ENCODE measurements around the gene CAMLG. TPM values are rescaled to one million over a fixed set of nuclear protein-coding genes. Genes with fewer than 3 reads are reported as not detected.

Gene CAMLG
- total RNA-seq, 2 donors from 2014 or later, result 23.3 to 25.6 TPM

- Histone ChIP-seq H3K27ac (ENCODE audit: low read depth, low read length) (no peak overlapping the region), H3K27me3 (ENCODE audit: control insufficient read depth, insufficient read depth, low read length, poor library complexity, severe bottlenecking) (no peaks in the 10 kb centered on the region), H3K9ac (ENCODE audit: extremely low read depth, low read length, poor library complexity, severe bottlenecking) (no peak overlapping the region), H3K4me3 (ENCODE audit: low read length) (no peak overlapping the region), H3K36me3 (ENCODE audit: control insufficient read depth, insufficient read depth, low read length) (peaks cover 69% of the 10 kb centered on the region), H3K9me3 (ENCODE audit: control insufficient read depth, low read length) (no peaks in the 10 kb centered on the region), H3K4me1 (ENCODE audit: control insufficient read depth, insufficient read depth, low read length) (no peaks in the 10 kb centered on the region)
- Mint-ChIP-seq H3K27me3 (ENCODE audit: insufficient read depth) (no peaks in the 10 kb centered on the region), H3K4me1 (no peaks in the 10 kb centered on the region), H3K27ac (no peak overlapping the region), H3K9me3 (no peaks in the 10 kb centered on the region), H3K36me3 (ENCODE audit: low read depth) (peaks cover 33% of the 10 kb centered on the region), H3K4me3 (no peak overlapping the region)
- TF ChIP-seq CTCF (conservative IDR thresholded peaks at IDR 0.05), result no peak
- DNase-seq, result no peak
- whole genome bisulfite sequencing, 2 experiments (ENCODE audit: insufficient coverage in 1 of 2, insufficient read length in 1 of 2), result 91 to 100% methylated on average over 1 of the region's 1 CpG
Measured at GRCh38 chr5:134724872-134725271, 13.5 kb upstream of the CAMLG start.

GRCh38 chr5:134732819-134733218, 5.5 kb upstream of the CAMLG start:
- Mint-ChIP-seq H3K4me3 (no peak overlapping the region), H3K9me3 (no peaks in the 10 kb centered on the region), H3K27me3 (ENCODE audit: insufficient read depth) (no peaks in the 10 kb centered on the region), H3K4me1 (no peaks in the 10 kb centered on the region), H3K27ac (no peak overlapping the region), H3K36me3 (ENCODE audit: low read depth) (no peaks in the 10 kb centered on the region)
- Histone ChIP-seq H3K9ac (ENCODE audit: extremely low read depth, low read length, poor library complexity, severe bottlenecking) (no peak overlapping the region), H3K4me3 (ENCODE audit: low read length) (no peak overlapping the region), H3K9me3 (ENCODE audit: control insufficient read depth, low read length) (no peaks in the 10 kb centered on the region), H3K4me1 (ENCODE audit: control insufficient read depth, insufficient read depth, low read length) (no peaks in the 10 kb centered on the region), H3K27ac (ENCODE audit: low read depth, low read length) (no peak overlapping the region), H3K27me3 (ENCODE audit: control insufficient read depth, insufficient read depth, low read length, poor library complexity, severe bottlenecking) (no peaks in the 10 kb centered on the region), H3K36me3 (ENCODE audit: control insufficient read depth, insufficient read depth, low read length) (peaks cover 2% of the 10 kb centered on the region)
- WGBS, 2 experiments (ENCODE audit: insufficient coverage in 1 of 2, insufficient read length in 1 of 2), result 92 to 100% methylated on average over 2 to 3 of the region's 3 CpGs
- no peak for DNase-seq
- no peak for TF ChIP-seq CTCF (conservative IDR thresholded peaks at IDR 0.05)

- no peak for TF ChIP-seq CTCF (conservative IDR thresholded peaks at IDR 0.05)
- whole genome bisulfite sequencing, 2 experiments (ENCODE audit: insufficient coverage in 1 of 2, insufficient read length in 1 of 2), result 94 to 96% methylated on average over 4 of the region's 4 CpGs
- no peak overlapping the region for H3K27ac ChIP-seq (ENCODE audit: low read depth, low read length)
Measured at GRCh38 chr5:134735243-134735642, 3.1 kb upstream of the CAMLG start.

More at GRCh38 chr5:134735243-134735642, 3.1 kb upstream of the CAMLG start:
- no peaks in the 10 kb centered on the region for H3K9me3 Mint-ChIP-seq
- H3K27me3 ChIP-seq (ENCODE audit: control insufficient read depth, insufficient read depth, low read length, poor library complexity, severe bottlenecking), result no peaks in the 10 kb centered on the region
- peaks cover 13% of the 10 kb centered on the region for H3K4me1 Mint-ChIP-seq
- H3K36me3 ChIP-seq (ENCODE audit: control insufficient read depth, insufficient read depth, low read length), result no peaks in the 10 kb centered on the region
- H3K9ac ChIP-seq (ENCODE audit: extremely low read depth, low read length, poor library complexity, severe bottlenecking), result no peak overlapping the region
- no peak for DNase-seq
- H3K4me1 ChIP-seq (ENCODE audit: control insufficient read depth, insufficient read depth, low read length), result no peaks in the 10 kb centered on the region
- no peak overlapping the region for H3K4me3 ChIP-seq (ENCODE audit: low read length)
- H3K9me3 ChIP-seq (ENCODE audit: control insufficient read depth, low read length), result no peaks in the 10 kb centered on the region
- H3K4me3 Mint-ChIP-seq, result no peak overlapping the region
- H3K36me3 Mint-ChIP-seq (ENCODE audit: low read depth), result no peaks in the 10 kb centered on the region
- H3K27ac Mint-ChIP-seq, result no peak overlapping the region
- H3K27me3 Mint-ChIP-seq (ENCODE audit: insufficient read depth), result no peaks in the 10 kb centered on the region

Data from endodermal cell (in vitro differentiated cells).